VCaP (cell line): Measurements from ENCODE around the gene RDH16.
"Not testable (repeated sequence)": the region's sequence is repeated elsewhere in the genome, so short reads cannot be mapped to it uniquely, and the experiment has no call there.

ENCODE experiments used
- H3K27ac ChIP-seq: fragments of 450-650 bp; 2 replicates; pipeline ENCODE4 v1.5.1; 2017
- CTCF ChIP-seq: fragments of 450-650 bp; conservative IDR thresholded peaks from 2 replicates; pipeline ENCODE4 v1.5.1; 2017; ENCODE audit warnings: mild to moderate bottlenecking, moderate library complexity

RDH16 gene

GRCh38 chr12:56931474-56931978 lies 25.9 kb downstream of the RDH16 start:
- no peak overlapping the region for H3K27ac ChIP-seq
- TF ChIP-seq CTCF: no peak

DNA sequence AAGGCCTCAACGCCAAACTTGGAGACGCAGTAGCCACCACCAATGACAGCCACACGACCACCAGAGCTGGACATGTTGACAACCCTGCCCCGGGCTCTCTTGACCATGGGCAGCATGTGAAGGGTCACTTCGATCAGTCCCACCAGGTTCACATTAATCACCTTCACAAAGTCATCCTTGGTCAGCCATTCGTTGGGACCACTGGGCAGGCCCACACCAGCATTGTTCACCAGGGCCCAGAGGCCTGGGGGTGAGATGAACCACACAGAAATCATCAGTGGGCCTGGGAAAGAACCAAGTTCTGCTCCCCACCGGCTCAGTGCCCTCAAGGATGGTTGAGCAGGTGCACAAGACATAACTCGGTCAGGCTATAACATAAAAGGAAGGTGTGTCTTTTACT lies 27.2 kb downstream of the RDH16 start:
- no peak for TF ChIP-seq CTCF
- no peak overlapping the region for H3K27ac ChIP-seq

GRCh38 chr12:56929780-56930179 lies 27.6 kb downstream of the RDH16 start:
- no peak overlapping the region for H3K27ac ChIP-seq
- no peak for TF ChIP-seq CTCF

GRCh38 chr12:56928262-56928661 lies 29.1 kb downstream of the RDH16 start:
- no peak for TF ChIP-seq CTCF
- no peak overlapping the region for H3K27ac ChIP-seq

- TF ChIP-seq CTCF: no peak
- no peak overlapping the region for H3K27ac ChIP-seq
Measured at GRCh38 chr12:56927281-56927680, 30.1 kb downstream of the RDH16 start.

- no peak for TF ChIP-seq CTCF
- no peak overlapping the region for H3K27ac ChIP-seq
Measured at GRCh38 chr12:56922031-56922430, 35.4 kb downstream of the RDH16 start.

DNA sequence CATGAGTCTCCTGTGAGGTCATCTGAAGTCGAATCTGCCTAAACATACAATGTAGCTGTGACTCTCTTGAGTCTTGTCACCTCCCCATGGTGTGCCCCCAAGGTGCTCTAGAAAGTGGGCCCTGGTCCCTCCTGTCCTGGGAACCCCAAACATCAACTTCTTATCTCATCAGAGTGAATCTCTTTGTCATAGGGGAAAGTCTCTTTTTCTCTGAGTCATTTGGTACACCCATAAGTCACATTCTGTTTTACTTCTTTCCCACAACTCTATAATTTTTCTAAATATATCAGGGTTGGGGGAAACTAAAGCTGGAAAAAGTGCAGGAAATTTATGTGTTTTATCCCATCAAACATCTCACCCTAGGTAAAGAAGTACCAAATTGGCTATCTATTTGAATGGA lies 36.1 kb downstream of the RDH16 start:
- no peak for TF ChIP-seq CTCF
- no peak overlapping the region for H3K27ac ChIP-seq

GRCh38 chr12:56918139-56918538 lies 39.3 kb downstream of the RDH16 start:
- H3K27ac ChIP-seq: not testable (repeated sequence)
